CD4-positive, alpha-beta T cell (primary cell): ENCODE measurements around the gene PNKP. TPM values are rescaled to one million over a fixed set of nuclear protein-coding genes. Genes with fewer than 3 reads are reported as not detected.

Source experiments
- ATAC-seq: fragments of 200-7000 bp; cut with Tn5 transposase; one replicate; pipeline ENCODE4 v1.10.0; 2022; ENCODE audit warnings: mild to moderate bottlenecking; ENCODE audit not compliant: poor library complexity
- CTCF ChIA-PET: fragments of 350-600 bp; sonication (Branson Sonifier 250); formaldehyde crosslinking; loops from one replicate; lab custom pipeline; 2021; ENCODE audit warnings: antibody characterized with exemption, inconsistent platforms; lab: Charles Lee
- POLR2A ChIA-PET: fragments of 350-600 bp; sonication (Branson Sonifier 250); formaldehyde crosslinking; loops from one replicate; lab custom pipeline; 2021; ENCODE audit warnings: antibody characterized with exemption, inconsistent platforms; lab: Charles Lee
- DNase-seq, 14 experiments: peaks; one replicate each; pipeline ENCODE4 v3.0.0-alpha.2; 2013 to 2020; ENCODE audit warnings: mixed read lengths in 2 of 14
- H3K27ac ChIP-seq, 2 donors: one replicate each; pipeline versions ENCODE4 v1.5.1 to v1.7.0; 2013; ENCODE audit warnings: low read length in 2 of 2, low read depth in 1 of 2, mild to moderate bottlenecking in 1 of 2
- H3K27me3 ChIP-seq, 2 experiments: 1 replicate in 1 of 2; 2 replicates in 1 of 2; pipeline versions ENCODE4 v1.6.1 to v1.7.0; 2013; ENCODE audit warnings: low read length in 2 of 2, control low read depth in 1 of 2, mild to moderate bottlenecking in 1 of 2, moderate library complexity in 1 of 2; ENCODE audit not compliant: insufficient read depth in 2 of 2, control insufficient read depth in 1 of 2
- H3K36me3 ChIP-seq: one replicate; pipeline ENCODE4 v1.6.1; 2013; ENCODE audit warnings: low read length, control low read depth; ENCODE audit not compliant: insufficient read depth
- H3K4me1 ChIP-seq: one replicate; pipeline ENCODE4 v1.6.1; 2013; ENCODE audit warnings: low read length, control low read depth; ENCODE audit not compliant: insufficient read depth
- H3K4me3 ChIP-seq: one replicate; pipeline ENCODE4 v1.5.1; 2013; ENCODE audit warnings: mild to moderate bottlenecking, low read length, moderate library complexity
- H3K9me3 ChIP-seq, 2 experiments: 1 replicate in 1 of 2; 2 replicates in 1 of 2; pipeline versions ENCODE4 v1.6.1 to v1.7.0; 2013; ENCODE audit warnings: low read length in 2 of 2, mild to moderate bottlenecking in 2 of 2, control low read depth in 1 of 2, moderate library complexity in 1 of 2; ENCODE audit not compliant: control insufficient read depth in 1 of 2, insufficient read depth in 1 of 2
- H3K27ac Mint-ChIP-seq: one replicate; pipeline ENCODE4 v1.8.0; 2020; ENCODE audit warnings: mixed read lengths
- H3K27me3 Mint-ChIP-seq: one replicate; pipeline ENCODE4 v1.8.0; 2021; ENCODE audit warnings: mixed read lengths
- H3K36me3 Mint-ChIP-seq: one replicate; pipeline ENCODE4 v1.8.0; 2021; ENCODE audit warnings: low read depth, mixed read lengths
- H3K4me1 Mint-ChIP-seq: one replicate; pipeline ENCODE4 v1.8.0; 2021; ENCODE audit warnings: low read depth, mixed read lengths
- H3K4me3 Mint-ChIP-seq: one replicate; pipeline ENCODE4 v1.8.0; 2020; ENCODE audit warnings: mild to moderate bottlenecking, mixed read lengths
- H3K9me3 Mint-ChIP-seq: one replicate; pipeline ENCODE4 v1.8.0; 2020; ENCODE audit warnings: mixed read lengths
- CTCF ChIP-seq: fragments of 200-600 bp; IDR thresholded peaks from one replicate; pipeline ENCODE4 v1.8.0; 2022; ENCODE audit warnings: antibody characterized with exemption, mild to moderate bottlenecking
- intact Hi-C, 2 experiments: fragments of 100-400 bp; cut with DNase I in 1 of 2; cut with micrococcal nuclease in 1 of 2; formaldehyde crosslinking; loops; one replicate each; pipeline versions ENCODE4 v1.15.1 to v1.9.0; 2023 to 2025; cut with DNase I, micrococcal nuclease
- total RNA-seq, 174 experiments: library from RNA in 2 of 174; stranded (reverse) in 2 of 174; gene quantifications; one replicate each; pipeline ENCODE4 v1.2.3 and lab custom pipeline; 2021 to 2026

Gene PNKP
- total RNA-seq, 2 experiments from 2014 or later = 96.1 to 98.1 TPM

- H3K36me3 Mint-ChIP-seq = peaks cover 41% of the 10 kb centered on the region
- intact Hi-C loops = no loop called here
These were observed 30.0 kb downstream of the PNKP start for GRCh38 chr19:49837425-49837824.

GRCh38 chr19:49837009-49837310 lies 30.4 kb downstream of the PNKP start:
- Mint-ChIP-seq H3K27me3 (no peaks in the 10 kb centered on the region), H3K27ac (no peak overlapping the region), H3K4me3 (no peak overlapping the region), H3K4me1 (no peaks in the 10 kb centered on the region), H3K9me3 (no peaks in the 10 kb centered on the region), H3K36me3 (peaks cover 46% of the 10 kb centered on the region)
- POLR2A ChIA-PET = no interaction called here
- intact Hi-C loops = no loop called here
- H3K27me3 ChIP-seq = no peaks in the 10 kb centered on the region
- CTCF ChIA-PET = no interaction called here
- ATAC-seq (no peak), DNase-seq (no peak)
- no peak overlapping the region for H3K27ac ChIP-seq
- peaks cover 52% of the 10 kb centered on the region for H3K36me3 ChIP-seq
- no peaks in the 10 kb centered on the region for H3K9me3 ChIP-seq
- no peak for TF ChIP-seq CTCF
- H3K4me3 ChIP-seq = no peak overlapping the region
- H3K4me1 ChIP-seq = no peaks in the 10 kb centered on the region

More at GRCh38 chr19:49837425-49837824, 30.0 kb downstream of the PNKP start:
- Histone ChIP-seq H3K4me1 (no peaks in the 10 kb centered on the region), H3K36me3 (peaks cover 47% of the 10 kb centered on the region), H3K4me3 (no peak overlapping the region), H3K27me3 (no peaks in the 10 kb centered on the region), H3K9me3 (no peaks in the 10 kb centered on the region), H3K27ac (no peak overlapping the region)
- DNase-seq (no peak), ATAC-seq (no peak)
- no peak overlapping the region for H3K4me3 Mint-ChIP-seq
- CTCF ChIA-PET = no interaction called here
- no peak for TF ChIP-seq CTCF
- H3K4me1 Mint-ChIP-seq = no peaks in the 10 kb centered on the region
- H3K27me3 Mint-ChIP-seq = no peaks in the 10 kb centered on the region
- H3K27ac Mint-ChIP-seq = no peak overlapping the region
- H3K9me3 Mint-ChIP-seq = no peaks in the 10 kb centered on the region
- POLR2A ChIA-PET = no interaction called here

GRCh38 chr19:49836176-49837008 lies 31.0 kb downstream of the PNKP start:
- no peak for ATAC-seq
- H3K4me1 Mint-ChIP-seq = no peaks in the 10 kb centered on the region
- TF ChIP-seq CTCF = no peak
- no peak overlapping the region for H3K27ac Mint-ChIP-seq
- Histone ChIP-seq H3K9me3 (no peaks in the 10 kb centered on the region), H3K4me3 (no peak overlapping the region), H3K36me3 (peaks cover 57% of the 10 kb centered on the region), H3K4me1 (no peaks in the 10 kb centered on the region), H3K27ac (no peak overlapping the region), H3K27me3 (no peaks in the 10 kb centered on the region)
- H3K4me3 Mint-ChIP-seq = no peak overlapping the region
- H3K36me3 Mint-ChIP-seq = peaks cover 49% of the 10 kb centered on the region
- H3K27me3 Mint-ChIP-seq = no peaks in the 10 kb centered on the region
- DNase-seq = no peak
- intact Hi-C loops = no loop called here
- POLR2A ChIA-PET = no interaction called here
- CTCF ChIA-PET = no interaction called here
- H3K9me3 Mint-ChIP-seq = no peaks in the 10 kb centered on the region
